Stimulated activated CD4-positive, alpha-beta T cell treated with anti-CD3 and anti-CD28 coated beads, Interleukin-15, amount 100 ng/mL, for 24 hours (primary cell): Measurements from ENCODE around the gene SEPTIN11.
"Not testable (repeated sequence)": the region's sequence is repeated elsewhere in the genome, so short reads cannot be mapped to it uniquely, and the experiment has no call there.

Experiments used
- DNase-seq: peaks from one replicate; pipeline ENCODE4 v3.0.0-alpha.2; 2020

The SEPTIN11 gene

GRCh38 chr4:76952656-76953582 is 3.4 kb downstream of the SEPTIN11 start:
- DNase-seq, result no peak

- DNase-seq, result no peak
Measured at GRCh38 chr4:76953956-76954355, 4.4 kb downstream of the SEPTIN11 start.

DNA sequence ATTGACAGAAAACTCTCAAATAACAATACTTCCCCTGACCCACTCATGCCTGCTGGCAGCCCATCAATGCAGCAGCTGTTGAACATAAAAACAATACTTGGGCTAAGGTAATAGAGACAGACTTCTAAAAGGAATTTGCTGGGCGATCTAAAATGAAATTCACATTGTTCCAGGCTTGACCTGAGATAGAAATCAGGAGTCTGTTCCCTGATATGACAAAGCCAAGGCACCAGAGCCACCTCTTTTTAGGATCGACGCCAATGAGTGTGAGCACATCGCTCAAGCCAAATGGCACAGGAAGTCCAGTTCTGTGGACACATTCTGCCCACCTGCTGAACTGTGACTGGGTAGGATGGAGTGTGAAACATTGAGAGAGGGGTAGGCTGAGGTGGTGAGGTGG is 4.9 kb downstream of the SEPTIN11 start:
- no peak for DNase-seq

DNA sequence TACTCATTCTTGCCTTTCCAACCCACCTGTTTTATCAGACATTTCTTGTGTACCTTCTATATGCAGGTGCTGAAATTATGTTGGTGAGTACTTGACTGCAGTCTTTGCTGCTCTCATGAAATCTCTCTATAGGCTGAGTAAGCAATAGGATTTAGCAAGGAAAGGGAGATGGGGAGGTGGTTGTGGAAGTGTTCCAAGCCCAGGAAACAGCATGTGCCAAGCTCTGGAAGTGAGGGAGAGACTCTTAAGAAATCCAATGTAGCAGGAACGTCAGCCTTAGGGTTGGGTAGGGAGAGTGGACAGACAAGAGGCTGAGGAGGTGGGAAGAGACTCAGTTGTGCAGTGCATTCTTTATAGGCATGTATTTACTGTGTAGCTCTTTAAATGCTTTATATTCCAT is 5.6 kb downstream of the SEPTIN11 start:
- DNase-seq, result no peak

DNA sequence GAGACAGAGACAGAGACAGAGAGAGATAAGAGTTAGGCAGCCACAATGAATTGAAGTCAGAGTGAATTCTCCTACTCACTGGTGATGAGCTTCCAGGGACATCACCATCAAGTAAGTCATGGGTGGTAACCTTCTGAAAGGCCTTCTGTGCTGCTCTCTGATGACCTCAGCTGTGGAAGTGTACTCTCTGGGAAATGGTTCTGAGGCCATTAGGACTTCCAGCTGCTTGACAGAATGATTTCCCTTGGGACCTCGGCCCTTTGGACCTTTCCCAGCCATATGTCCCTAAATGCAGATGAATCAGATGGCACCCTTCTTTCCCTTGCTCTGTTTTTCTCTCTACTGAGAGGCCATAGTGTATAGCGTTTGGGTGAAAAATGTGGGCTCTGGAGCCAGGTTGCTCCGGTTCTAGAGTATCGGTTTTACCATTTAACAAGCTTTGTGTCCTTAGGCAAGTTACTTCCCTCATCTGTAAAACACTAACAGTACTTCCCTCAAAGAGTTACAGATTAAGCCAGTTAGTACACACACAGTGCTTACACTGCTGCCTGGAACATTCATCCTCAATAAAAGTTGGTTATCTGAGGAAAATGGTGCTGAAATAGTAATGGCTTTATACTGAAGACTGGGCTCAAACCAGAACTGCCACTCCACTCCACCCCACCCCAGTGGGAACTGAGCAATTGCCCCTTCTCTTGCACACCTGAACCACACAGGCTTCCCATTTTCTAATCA is 7.6 kb downstream of the SEPTIN11 start:
- no peak for DNase-seq

DNA sequence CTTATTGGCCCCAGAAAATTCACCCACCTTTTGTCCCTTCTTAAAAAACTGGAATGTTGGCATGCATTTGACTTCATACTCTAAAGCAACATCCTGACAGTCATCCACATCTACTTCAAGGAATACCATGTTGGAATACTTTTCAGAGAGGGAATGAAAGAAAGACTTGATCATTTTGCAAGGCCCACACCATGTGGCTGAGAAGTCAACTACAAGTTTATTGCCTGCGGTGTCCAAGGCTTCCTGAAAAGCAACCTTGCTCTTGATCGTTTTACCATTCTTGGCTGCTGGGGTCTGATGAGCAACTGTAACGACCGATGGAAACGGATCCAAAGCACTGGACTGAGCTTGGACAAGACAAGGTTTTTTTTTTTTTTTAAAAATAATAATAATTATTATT is 9.3 kb downstream of the SEPTIN11 start:
- DNase-seq, result no peak

DNA sequence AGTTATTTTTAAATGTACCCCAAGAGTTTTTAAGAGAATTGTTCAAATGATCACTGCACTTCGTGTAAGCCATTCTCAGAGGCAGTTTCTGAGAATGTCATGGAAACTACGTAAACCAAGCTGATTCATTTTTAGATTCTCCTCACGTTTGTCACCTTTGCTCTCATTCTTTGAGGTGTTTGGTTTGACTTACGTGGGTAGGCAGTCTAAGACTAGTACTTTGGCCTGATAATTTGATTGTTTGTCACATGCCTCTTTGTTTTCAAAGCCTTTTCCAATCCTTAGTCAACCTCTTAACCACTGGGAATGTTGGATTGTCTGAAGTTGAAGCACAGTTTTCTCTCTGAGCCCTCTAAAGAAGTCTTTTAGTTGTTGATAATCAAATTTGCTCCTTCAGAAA is 10.5 kb downstream of the SEPTIN11 start:
- no peak for DNase-seq

DNA sequence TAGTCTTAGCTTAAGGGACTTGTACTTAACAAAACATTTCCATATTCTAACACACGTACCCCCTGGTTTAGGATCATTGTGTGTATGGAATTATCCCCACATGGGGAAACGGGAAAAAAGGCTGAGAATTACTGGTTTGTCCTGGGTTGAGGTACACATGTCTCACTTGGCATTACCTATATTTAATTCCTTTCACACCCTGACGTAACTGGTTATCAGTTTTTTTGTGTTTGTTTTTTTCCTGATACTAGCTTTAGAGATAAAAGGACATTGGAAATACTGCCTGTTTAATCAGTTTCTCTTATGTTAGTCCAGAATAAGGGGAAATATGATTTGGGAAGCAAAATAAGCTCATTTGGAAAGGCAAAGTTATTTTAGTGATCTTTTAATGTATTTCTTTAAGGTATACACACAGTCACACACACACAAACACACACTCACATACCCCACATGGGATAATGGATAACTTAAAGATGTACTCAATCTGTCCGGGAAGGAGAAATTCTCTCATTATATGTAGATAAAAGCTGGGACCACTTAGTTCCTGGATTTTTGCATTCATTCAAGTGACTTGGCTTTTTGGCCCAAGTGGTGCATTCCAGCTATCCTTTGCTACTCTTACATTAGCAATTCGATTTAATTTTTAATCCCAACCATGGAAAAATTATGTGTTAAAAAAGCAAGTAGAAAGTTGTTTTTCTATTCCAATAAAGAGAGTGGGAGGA is 13.0 kb downstream of the SEPTIN11 start:
- no peak for DNase-seq

DNA sequence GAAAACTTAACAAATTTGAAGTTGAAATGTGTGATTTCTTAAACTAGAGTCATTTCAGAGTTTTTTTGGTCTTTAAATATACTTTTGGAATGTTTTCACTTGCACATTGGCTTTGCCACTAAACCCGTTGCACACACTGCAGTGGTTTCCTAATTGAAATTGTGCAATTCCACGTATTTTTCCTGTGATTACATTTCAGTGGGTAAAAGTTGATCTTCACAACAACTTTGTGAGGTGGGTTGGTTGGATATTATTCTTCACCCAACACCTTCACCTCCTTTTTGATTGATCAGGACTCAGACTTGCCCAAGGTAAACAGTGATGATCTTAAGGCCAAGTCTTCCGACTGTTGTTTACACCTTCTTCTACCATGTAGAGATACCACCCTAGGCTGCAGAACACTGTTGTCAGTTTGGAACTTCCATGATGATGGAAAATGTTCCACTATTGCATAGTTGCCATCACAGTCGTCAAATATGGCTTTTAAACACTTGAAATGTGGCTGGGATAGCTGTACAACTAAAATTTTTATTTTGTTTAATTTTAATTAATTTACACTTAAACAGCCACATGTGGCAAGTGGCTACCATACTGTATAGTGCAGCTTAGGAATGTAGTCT is 13.7 kb downstream of the SEPTIN11 start:
- DNase-seq, result no peak

DNA sequence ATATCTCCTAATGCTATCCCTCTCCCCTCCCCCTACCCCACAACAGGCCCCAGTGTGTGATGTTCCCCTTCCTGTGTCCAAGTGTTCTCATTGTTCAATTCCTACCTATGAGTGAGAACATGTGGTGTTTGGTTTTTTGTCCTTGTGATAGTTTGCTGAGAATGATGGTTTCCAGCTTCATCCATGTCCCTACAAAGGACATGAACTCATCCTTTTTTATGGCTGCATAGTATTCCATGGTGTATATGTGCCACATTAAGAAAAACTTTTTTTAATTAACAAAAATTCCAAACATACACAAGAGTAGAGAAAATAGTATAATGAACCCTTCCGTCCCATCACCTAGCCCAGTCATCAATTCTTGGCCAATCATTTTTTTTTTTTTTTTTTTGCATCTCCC is 14.4 kb downstream of the SEPTIN11 start:
- DNase-seq, result not testable (repeated sequence)

- no peak for DNase-seq
Measured at GRCh38 chr4:76964769-76965168, 15.2 kb downstream of the SEPTIN11 start.

DNA sequence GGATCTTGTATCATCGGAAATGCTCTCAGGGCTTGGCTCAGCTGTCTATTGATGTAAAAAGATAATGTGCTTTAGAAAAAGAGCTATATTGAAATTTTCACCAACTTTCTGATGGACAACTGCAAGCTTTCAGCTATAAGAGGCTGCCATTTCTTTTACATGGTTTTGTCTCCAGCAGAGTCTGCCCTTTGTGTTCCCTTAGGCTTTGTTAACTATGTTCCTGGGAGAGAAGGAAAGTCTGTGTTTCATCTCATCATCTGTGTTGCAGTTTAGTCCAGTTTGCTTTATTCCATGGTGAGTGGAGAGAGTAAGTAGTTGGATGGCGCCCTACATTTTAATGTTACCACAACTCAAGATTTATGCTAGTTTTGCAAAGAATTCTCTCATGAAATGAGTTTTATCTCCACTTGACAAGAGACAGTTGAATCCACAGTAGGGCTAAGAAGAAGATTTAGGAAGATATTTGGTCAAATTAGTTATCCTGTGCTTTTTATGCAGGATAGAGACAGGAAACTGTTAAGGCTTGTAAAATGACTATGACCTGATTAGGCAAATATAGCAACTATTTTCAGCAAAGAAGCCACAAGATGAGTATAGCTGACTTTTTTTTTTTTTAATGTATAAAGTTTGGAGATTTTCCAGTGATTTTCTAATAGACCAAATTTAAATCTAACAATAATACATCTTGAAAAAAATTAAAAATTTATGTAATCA is 16.5 kb downstream of the SEPTIN11 start:
- DNase-seq, result no peak

DNA sequence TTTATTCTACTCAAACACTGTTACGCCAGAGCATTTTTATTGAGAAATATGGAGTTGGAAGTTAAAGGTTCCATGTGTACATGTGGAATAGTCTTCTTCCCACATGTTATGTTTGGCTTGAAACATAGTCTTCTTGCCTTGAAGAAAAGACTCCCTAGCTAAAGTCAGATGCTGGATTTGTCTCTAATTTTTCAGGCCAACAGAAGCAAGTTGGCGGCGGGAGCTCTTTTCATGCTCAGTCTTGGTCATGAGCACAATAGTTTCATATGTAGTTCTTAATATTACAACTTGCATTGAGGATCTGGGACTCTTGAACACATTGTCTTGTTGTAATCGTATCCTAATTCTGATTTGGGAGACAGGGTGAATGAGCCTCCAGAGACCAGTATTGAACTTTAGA is 19.4 kb downstream of the SEPTIN11 start:
- no peak for DNase-seq

DNA sequence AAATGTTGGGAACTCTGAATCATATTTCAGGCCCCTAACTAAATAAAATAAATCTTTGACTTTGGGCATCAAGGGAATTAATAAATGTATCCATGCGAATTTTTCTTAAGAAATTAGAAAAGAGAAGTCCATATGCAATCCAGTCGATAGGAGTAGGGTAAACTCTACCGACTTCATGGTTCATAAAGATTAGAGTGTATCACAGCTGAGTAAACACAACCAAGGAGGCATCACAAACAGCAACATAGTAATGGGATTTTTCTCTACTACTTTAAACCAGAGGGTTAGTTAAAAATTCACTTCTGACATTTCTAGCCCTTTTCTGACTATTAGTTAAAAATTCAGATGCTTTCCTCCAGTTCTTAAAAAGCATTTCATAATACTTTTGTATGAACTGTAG is 19.9 kb downstream of the SEPTIN11 start:
- DNase-seq, result no peak

DNA sequence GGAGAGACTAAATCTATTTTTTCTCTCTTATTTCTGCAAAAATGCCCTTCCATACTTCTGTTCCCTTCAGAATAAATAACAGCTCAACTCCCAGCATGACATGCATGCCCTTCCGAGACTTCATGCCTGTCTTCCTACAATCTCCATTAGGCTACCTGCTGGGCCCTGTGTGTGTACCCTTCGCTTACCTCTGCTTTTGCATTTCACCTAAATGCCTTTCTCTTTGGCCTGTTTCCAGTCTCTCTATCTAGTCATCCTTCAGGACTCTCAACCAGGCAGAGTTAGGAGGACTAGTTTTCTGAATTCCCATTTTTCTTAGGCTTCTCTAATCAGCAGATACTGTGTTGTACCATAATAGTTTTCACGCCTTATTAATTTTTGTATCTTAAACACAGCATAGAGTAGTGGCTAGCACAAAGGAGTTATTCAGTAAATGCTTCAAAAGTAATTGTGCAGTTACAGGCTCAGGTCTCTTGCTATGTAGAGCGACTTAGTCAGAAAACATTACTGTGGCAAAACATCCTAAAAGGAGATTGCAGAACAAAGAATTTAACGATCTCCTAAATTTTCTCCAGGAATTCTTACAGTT is 20.5 kb downstream of the SEPTIN11 start:
- no peak for DNase-seq

- no peak for DNase-seq
Measured at GRCh38 chr4:76972306-76972705, 22.8 kb downstream of the SEPTIN11 start.

DNA sequence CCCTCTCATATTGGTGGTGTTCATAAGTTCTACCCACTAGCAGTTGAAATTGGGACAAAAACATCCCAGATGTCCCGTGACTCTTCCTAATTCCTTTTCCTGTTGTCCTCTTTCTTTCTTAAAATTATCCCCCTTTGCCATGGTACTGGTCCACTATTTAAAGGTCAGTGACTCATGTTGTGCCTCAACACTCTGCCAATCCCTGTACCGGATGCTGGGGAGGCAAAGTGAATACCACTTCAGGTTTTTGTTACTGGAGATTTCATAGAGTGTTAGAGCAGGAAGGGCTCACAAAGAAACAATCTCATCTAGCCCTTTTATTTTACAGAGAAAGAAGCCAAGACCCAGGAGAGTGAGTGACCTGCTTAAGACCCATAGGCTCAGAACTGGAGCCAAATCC is 24.6 kb downstream of the SEPTIN11 start:
- DNase-seq, result no peak

DNA sequence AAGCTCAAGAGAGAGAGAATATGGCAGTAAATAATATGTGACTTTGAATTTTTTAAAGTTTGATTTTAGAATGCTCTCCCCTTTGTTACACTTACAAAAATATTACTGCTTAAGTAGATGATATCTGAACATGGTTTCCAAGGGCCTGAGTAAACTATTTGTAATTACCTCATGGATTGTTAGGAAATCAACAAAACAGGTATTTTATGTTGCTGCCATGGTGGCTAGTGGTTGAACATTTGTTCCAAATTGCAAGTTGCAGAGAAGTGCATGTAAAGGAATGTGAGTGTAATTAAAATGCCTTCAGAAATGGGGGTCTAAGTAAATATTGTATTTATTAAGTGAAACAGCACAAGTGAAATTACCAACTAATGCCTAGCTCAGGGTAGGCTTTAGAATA is 27.6 kb downstream of the SEPTIN11 start:
- no peak for DNase-seq

- no peak for DNase-seq
Measured at GRCh38 chr4:76977736-76978350, 28.3 kb downstream of the SEPTIN11 start.

- DNase-seq, result no peak
Measured at GRCh38 chr4:76979236-76979635, 29.7 kb downstream of the SEPTIN11 start.

DNA sequence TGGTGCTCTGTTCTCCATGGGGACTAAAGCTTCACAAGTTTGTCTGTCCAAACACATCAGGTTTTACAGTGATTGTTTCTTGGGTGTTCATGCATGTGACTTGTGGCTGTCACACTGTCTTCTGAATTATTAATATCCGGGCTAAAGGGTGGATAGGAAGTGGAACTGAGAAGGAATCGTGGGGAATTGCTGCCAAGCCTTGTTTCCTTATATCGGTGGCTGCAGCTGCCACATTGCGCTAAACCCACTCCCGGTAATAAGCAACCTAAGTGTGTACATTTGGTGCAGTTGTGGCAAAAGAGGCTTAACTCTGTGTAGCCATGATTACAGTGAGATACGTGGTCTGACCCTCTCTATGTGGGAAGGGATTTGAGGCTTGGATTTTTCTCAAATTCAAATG is 30.7 kb downstream of the SEPTIN11 start:
- no peak for DNase-seq

- DNase-seq, result no peak
Measured at GRCh38 chr4:76981644-76982043, 32.1 kb downstream of the SEPTIN11 start.
